ENCODE data around the gene ZSCAN21. TPM values are rescaled to one million over a fixed set of nuclear protein-coding genes. Genes with fewer than 3 reads are reported as not detected.
A peak's percentile ranks its signal among the peaks of the same experiment; 100 is the strongest.

The ZSCAN21 gene
- total RNA-seq, 2 experiments from 2014 or later: 5.6 to 7.5 TPM

- peak; percentile 17 for DNase-seq (ENCODE audit: low spot score)
- Histone ChIP-seq H3K4me1 (ENCODE audit: insufficient read depth, low read length, poor library complexity, severe bottlenecking) (peaks cover 20% of the 10 kb centered on the region), H3K4me3 (ENCODE audit: low read depth, low read length, poor library complexity, severe bottlenecking) (no peak overlapping the region), H3K9me3 (ENCODE audit: low read length) (no peaks in the 10 kb centered on the region), H3K79me2 (ENCODE audit: insufficient read depth, low read depth, low read length) (peaks cover 27% of the 10 kb centered on the region), H2AFZ (ENCODE audit: low read length) (peak overlapping the region; percentile 64), H3K9me2 (ENCODE audit: insufficient read depth, low read length) (no peaks in the 10 kb centered on the region), H3K4me2 (ENCODE audit: low read length) (no peak overlapping the region), H4K20me1 (ENCODE audit: insufficient read depth, low read length) (peaks cover 14% of the 10 kb centered on the region; the same call in 1 of the 2 replicates), H3K36me3 (ENCODE audit: insufficient read depth, low read length) (peaks cover 6% of the 10 kb centered on the region; the same call in 1 of the 2 replicates), H3K27ac (ENCODE audit: low read depth, low read length, poor library complexity, severe bottlenecking) (no peak overlapping the region)
- no TSS peak for BruUV-seq (replicated peaks)
- ChIA-PET CTCF (ENCODE audit: unreplicated experiment) (no interaction called here), POLR2A (no interaction called here)
- intact Hi-C loops (cut with micrococcal nuclease; ENCODE audit: unreplicated experiment): no loop called here
- no peak for TF ChIP-seq CTCF (conservative IDR thresholded peaks at IDR 0.05; ENCODE audit: low read length)
- no peak for TF ChIP-seq EZH2phosphoT487 (IDR thresholded peaks at IDR 0.05; ENCODE audit: borderline replicate concordance, low read depth, low read length)
These were observed 36.3 kb upstream of the ZSCAN21 start for GRCh38 chr7:100013328-100013676.

GRCh38 chr7:100015232-100016214 is 34.1 kb upstream of the ZSCAN21 start, which contains the start of gene ZKSCAN1:
Gene ZKSCAN1 (plus strand): TSS chr7:100015596. CDS start chr7:100023507, 7,911 bp downstream.
- H4K20me1 ChIP-seq (ENCODE audit: insufficient read depth, low read length): peaks cover 14% of the 10 kb centered on the region; the same call in 1 of the 2 replicates
- TF ChIP-seq CTCF (conservative IDR thresholded peaks at IDR 0.05; ENCODE audit: low read length) (no peak), EZH2phosphoT487 (IDR thresholded peaks at IDR 0.05; ENCODE audit: borderline replicate concordance, low read depth, low read length) (no peak)
- H3K36me3 ChIP-seq (ENCODE audit: insufficient read depth, low read length): peaks cover 6% of the 10 kb centered on the region; the same call in 1 of the 2 replicates
- no peaks in the 10 kb centered on the region for H3K9me2 ChIP-seq (ENCODE audit: insufficient read depth, low read length)
- peak; percentile 95 for DNase-seq (ENCODE audit: low spot score)
- ChIA-PET POLR2A (interaction anchor here (0.5 to 1.2 kb wide), 14 partner anchors 11 to 1044 kb away, joined by 3 to 9 read pairs (median 4); partner anchors contain the start of genes TRIM4 and ZSCAN21), CTCF (ENCODE audit: unreplicated experiment) (interaction anchor here (0.9 kb wide), 1 partner anchor 24 kb away, joined by 4 read pairs; no protein-coding TSS in a partner anchor)
- H2AFZ ChIP-seq (ENCODE audit: low read length): peak within 1 kb of the TSS; percentile 99
- H3K4me1 ChIP-seq (ENCODE audit: insufficient read depth, low read length, poor library complexity, severe bottlenecking): peaks cover 20% of the 10 kb centered on the region
- BruUV-seq (replicated peaks): no TSS peak
- H3K27ac ChIP-seq (ENCODE audit: low read depth, low read length, poor library complexity, severe bottlenecking): peak within 1 kb of the TSS; percentile 22
- H3K9me3 ChIP-seq (ENCODE audit: low read length): no peaks in the 10 kb centered on the region
- H3K4me3 ChIP-seq (ENCODE audit: low read depth, low read length, poor library complexity, severe bottlenecking): peak within 1 kb of the TSS; percentile 100
- peaks cover 27% of the 10 kb centered on the region for H3K79me2 ChIP-seq (ENCODE audit: insufficient read depth, low read depth, low read length)
- intact Hi-C loops (cut with micrococcal nuclease; ENCODE audit: unreplicated experiment): loop anchor here (1.0 to 2.0 kb wide), 2 partner anchors 33 to 36 kb away; partner anchors contain the start of gene ZSCAN21
- peak within 1 kb of the TSS; percentile 99 for H3K4me2 ChIP-seq (ENCODE audit: low read length)
